ENCODE data around the gene IBA57.
"Not testable (repeated sequence)": the region's sequence is repeated elsewhere in the genome, so short reads cannot be mapped to it uniquely, and the experiment has no call there.

IBA57 gene

GRCh38 chr1:228217551-228218344 is 52.1 kb downstream of the IBA57 start:
- H3K9me3 ChIP-seq, result no peaks in the 10 kb centered on the region
- H3K27ac ChIP-seq, result no peak overlapping the region
- H3K4me2 ChIP-seq, result no peak overlapping the region
- H3K4me3 ChIP-seq, result no peak overlapping the region
- peaks cover 69% of the 10 kb centered on the region for H3K36me3 ChIP-seq
- H3K4me1 ChIP-seq, result peaks cover 19% of the 10 kb centered on the region
- no peaks in the 10 kb centered on the region for H3K27me3 ChIP-seq
- no peak for TF ChIP-seq Cebpa-rat (IDR thresholded peaks at IDR 0.05)
- peaks cover 29% of the 10 kb centered on the region for H4K20me1 ChIP-seq
- H3K9ac ChIP-seq, result no peak overlapping the region

- no peaks in the 10 kb centered on the region for H3K27me3 ChIP-seq
- H4K20me1 ChIP-seq, result peaks cover 29% of the 10 kb centered on the region
- H3K4me1 ChIP-seq, result peaks cover 19% of the 10 kb centered on the region
- H3K4me3 ChIP-seq, result no peak overlapping the region
- peaks cover 73% of the 10 kb centered on the region for H3K36me3 ChIP-seq
- no peak overlapping the region for H3K9ac ChIP-seq
- H3K27ac ChIP-seq, result no peak overlapping the region
- no peaks in the 10 kb centered on the region for H3K9me3 ChIP-seq
- no peak for TF ChIP-seq Cebpa-rat (IDR thresholded peaks at IDR 0.05)
- H3K4me2 ChIP-seq, result no peak overlapping the region
Measured at GRCh38 chr1:228218513-228219244, 53.1 kb downstream of the IBA57 start.

GRCh38 chr1:228219245-228219961 is 53.8 kb downstream of the IBA57 start:
- peaks cover 23% of the 10 kb centered on the region for H4K20me1 ChIP-seq
- no peak overlapping the region for H3K4me3 ChIP-seq
- peak overlapping the region; percentile 13; the same call in 1 of the 2 replicates for H3K27ac ChIP-seq
- no peak for TF ChIP-seq Cebpa-rat (IDR thresholded peaks at IDR 0.05)
- 0 out of 2 replicates have a peak overlapping the region, but pooled peaks have one; percentile 3 for H3K4me2 ChIP-seq
- peaks cover 4% of the 10 kb centered on the region for H3K9me3 ChIP-seq
- H3K27me3 ChIP-seq, result no peaks in the 10 kb centered on the region
- H3K36me3 ChIP-seq, result peaks cover 80% of the 10 kb centered on the region
- H3K9ac ChIP-seq, result no peak overlapping the region
- H3K4me1 ChIP-seq, result peaks cover 13% of the 10 kb centered on the region

- Histone ChIP-seq H3K9ac (no peak overlapping the region), H3K27ac (peak overlapping the region; percentile 13; the same call in 1 of the 2 replicates), H4K20me1 (peaks cover 16% of the 10 kb centered on the region; the same call in 1 of the 2 replicates)
Measured at GRCh38 chr1:228219962-228220780, 54.6 kb downstream of the IBA57 start.

GRCh38 chr1:228221097-228221496 is 55.5 kb downstream of the IBA57 start:
- peaks cover 15% of the 10 kb centered on the region for H3K9me3 ChIP-seq
- H3K27ac ChIP-seq, H3K4me2 ChIP-seq, H4K20me1 ChIP-seq, H3K4me1 ChIP-seq, H3K27me3 ChIP-seq, H3K9ac ChIP-seq, H3K4me3 ChIP-seq: not testable (repeated sequence)
- peaks cover 90% of the 10 kb centered on the region for H3K36me3 ChIP-seq

More at GRCh38 chr1:228219962-228220780, 54.6 kb downstream of the IBA57 start:
- Histone ChIP-seq H3K36me3 (peaks cover 88% of the 10 kb centered on the region), H3K4me1 (peaks cover 7% of the 10 kb centered on the region; the same call in 1 of the 2 replicates), H3K27me3 (no peaks in the 10 kb centered on the region), H3K4me2 (0 out of 2 replicates have a peak overlapping the region, but pooled peaks have one; percentile 3), H3K9me3 (peaks cover 12% of the 10 kb centered on the region), H3K4me3 (no peak overlapping the region)
- TF ChIP-seq Cebpa-rat (IDR thresholded peaks at IDR 0.05), result no peak

- TF ChIP-seq Cebpa-rat (IDR thresholded peaks at IDR 0.05), result no peak
- H3K4me3 ChIP-seq, result no peak overlapping the region
- no peak overlapping the region for H3K27ac ChIP-seq
- H3K9ac ChIP-seq, result no peak overlapping the region
- H4K20me1 ChIP-seq, result 0 out of 2 replicates have a peak, but pooled peaks cover 9% of the 10 kb centered on the region
- peaks cover 90% of the 10 kb centered on the region for H3K36me3 ChIP-seq
- H3K4me2 ChIP-seq, result no peak overlapping the region
- peaks cover 15% of the 10 kb centered on the region for H3K9me3 ChIP-seq
- 0 out of 2 replicates have a peak, but pooled peaks cover 7% of the 10 kb centered on the region for H3K4me1 ChIP-seq
- no peaks in the 10 kb centered on the region for H3K27me3 ChIP-seq
Measured at GRCh38 chr1:228222548-228222947, 56.9 kb downstream of the IBA57 start.

- Histone ChIP-seq H3K36me3 (peaks cover 87% of the 10 kb centered on the region), H3K4me1 (peaks cover 9% of the 10 kb centered on the region; the same call in 1 of the 2 replicates), H3K27me3 (no peaks in the 10 kb centered on the region), H3K9ac (no peak overlapping the region), H3K27ac (no peak overlapping the region), H4K20me1 (no peaks in the 10 kb centered on the region), H3K4me2 (no peak overlapping the region), H3K9me3 (peaks cover 15% of the 10 kb centered on the region), H3K4me3 (no peak overlapping the region)
- TF ChIP-seq Cebpa-rat (IDR thresholded peaks at IDR 0.05), result no peak
Measured at GRCh38 chr1:228224198-228225164, 58.9 kb downstream of the IBA57 start.

GRCh38 chr1:228225165-228225710 is 59.6 kb downstream of the IBA57 start:
- no peaks in the 10 kb centered on the region for H3K27me3 ChIP-seq
- peaks cover 4% of the 10 kb centered on the region; the same call in 1 of the 2 replicates for H3K4me1 ChIP-seq
- no peak overlapping the region for H3K9ac ChIP-seq
- H4K20me1 ChIP-seq, result no peaks in the 10 kb centered on the region
- no peak for TF ChIP-seq Cebpa-rat (IDR thresholded peaks at IDR 0.05)
- H3K9me3 ChIP-seq, result peaks cover 15% of the 10 kb centered on the region
- peaks cover 87% of the 10 kb centered on the region for H3K36me3 ChIP-seq
- H3K4me2 ChIP-seq, result no peak overlapping the region
- H3K27ac ChIP-seq, result no peak overlapping the region
- no peak overlapping the region for H3K4me3 ChIP-seq
